Measurements from ENCODE around the gene TRAF1.

DNA sequence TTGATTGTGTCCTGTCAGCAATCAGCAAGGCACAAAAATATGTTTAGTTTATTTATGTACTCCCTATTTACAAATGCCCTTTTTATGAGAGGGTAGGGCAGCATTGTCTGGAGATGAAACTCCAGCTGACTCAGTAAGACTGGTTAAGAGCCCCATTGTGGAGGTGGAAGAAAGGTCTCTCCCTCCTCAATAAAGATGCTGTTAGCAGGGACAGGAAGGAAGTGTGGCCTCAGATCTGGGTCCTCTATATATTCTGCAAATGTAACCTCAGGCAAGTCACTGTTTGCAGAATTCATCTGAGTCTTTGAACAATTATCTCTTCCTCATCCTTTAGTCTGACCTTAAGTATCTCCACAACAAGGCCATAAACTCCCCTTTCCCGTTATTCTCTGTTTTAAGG, 48.3 kb upstream of the TRAF1 start:
- TF ChIP-seq, protein P1, sequence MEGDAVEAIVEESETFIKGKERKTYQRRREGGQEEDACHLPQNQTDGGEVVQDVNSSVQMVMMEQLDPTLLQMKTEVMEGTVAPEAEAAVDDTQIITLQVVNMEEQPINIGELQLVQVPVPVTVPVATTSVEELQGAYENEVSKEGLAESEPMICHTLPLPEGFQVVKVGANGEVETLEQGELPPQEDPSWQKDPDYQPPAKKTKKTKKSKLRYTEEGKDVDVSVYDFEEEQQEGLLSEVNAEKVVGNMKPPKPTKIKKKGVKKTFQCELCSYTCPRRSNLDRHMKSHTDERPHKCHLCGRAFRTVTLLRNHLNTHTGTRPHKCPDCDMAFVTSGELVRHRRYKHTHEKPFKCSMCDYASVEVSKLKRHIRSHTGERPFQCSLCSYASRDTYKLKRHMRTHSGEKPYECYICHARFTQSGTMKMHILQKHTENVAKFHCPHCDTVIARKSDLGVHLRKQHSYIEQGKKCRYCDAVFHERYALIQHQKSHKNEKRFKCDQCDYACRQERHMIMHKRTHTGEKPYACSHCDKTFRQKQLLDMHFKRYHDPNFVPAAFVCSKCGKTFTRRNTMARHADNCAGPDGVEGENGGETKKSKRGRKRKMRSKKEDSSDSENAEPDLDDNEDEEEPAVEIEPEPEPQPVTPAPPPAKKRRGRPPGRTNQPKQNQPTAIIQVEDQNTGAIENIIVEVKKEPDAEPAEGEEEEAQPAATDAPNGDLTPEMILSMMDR (IDR thresholded peaks at IDR 0.05; ENCODE audit: low read depth, low read length, missing input control), result no peak
- TF ChIP-seq RAD21 (IDR thresholded peaks at IDR 0.05), result no peak
- TF ChIP-seq, protein P2, sequence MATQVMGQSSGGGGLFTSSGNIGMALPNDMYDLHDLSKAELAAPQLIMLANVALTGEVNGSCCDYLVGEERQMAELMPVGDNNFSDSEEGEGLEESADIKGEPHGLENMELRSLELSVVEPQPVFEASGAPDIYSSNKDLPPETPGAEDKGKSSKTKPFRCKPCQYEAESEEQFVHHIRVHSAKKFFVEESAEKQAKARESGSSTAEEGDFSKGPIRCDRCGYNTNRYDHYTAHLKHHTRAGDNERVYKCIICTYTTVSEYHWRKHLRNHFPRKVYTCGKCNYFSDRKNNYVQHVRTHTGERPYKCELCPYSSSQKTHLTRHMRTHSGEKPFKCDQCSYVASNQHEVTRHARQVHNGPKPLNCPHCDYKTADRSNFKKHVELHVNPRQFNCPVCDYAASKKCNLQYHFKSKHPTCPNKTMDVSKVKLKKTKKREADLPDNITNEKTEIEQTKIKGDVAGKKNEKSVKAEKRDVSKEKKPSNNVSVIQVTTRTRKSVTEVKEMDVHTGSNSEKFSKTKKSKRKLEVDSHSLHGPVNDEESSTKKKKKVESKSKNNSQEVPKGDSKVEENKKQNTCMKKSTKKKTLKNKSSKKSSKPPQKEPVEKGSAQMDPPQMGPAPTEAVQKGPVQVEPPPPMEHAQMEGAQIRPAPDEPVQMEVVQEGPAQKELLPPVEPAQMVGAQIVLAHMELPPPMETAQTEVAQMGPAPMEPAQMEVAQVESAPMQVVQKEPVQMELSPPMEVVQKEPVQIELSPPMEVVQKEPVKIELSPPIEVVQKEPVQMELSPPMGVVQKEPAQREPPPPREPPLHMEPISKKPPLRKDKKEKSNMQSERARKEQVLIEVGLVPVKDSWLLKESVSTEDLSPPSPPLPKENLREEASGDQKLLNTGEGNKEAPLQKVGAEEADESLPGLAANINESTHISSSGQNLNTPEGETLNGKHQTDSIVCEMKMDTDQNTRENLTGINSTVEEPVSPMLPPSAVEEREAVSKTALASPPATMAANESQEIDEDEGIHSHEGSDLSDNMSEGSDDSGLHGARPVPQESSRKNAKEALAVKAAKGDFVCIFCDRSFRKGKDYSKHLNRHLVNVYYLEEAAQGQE (IDR thresholded peaks at IDR 0.05), result no peak

Measured in liver (tissue), 3 donors.